DND-41 (cell line): ENCODE data around the gene WDHD1.

Source experiments
- ATAC-seq: fragments of 200-7000 bp; cut with Tn5 transposase; 3 replicates; pipeline ENCODE4 v1.9.1; 2021; ENCODE audit warnings: low read depth; ENCODE audit not compliant: insufficient read depth
- DNase-seq: peaks from one replicate; pipeline ENCODE4 v3.0.0-alpha.2; 2020
- H2AFZ ChIP-seq: 2 replicates; pipeline ENCODE4 v1.6.0; 2012; ENCODE audit warnings: low read depth, low read length
- H3K27ac ChIP-seq: 2 replicates; pipeline ENCODE4 v1.5.1; 2012; ENCODE audit warnings: low read length, inconsistent platforms
- H3K27me3 ChIP-seq: fragments of 200-600 bp; sonication (generic); 2 replicates; pipeline ENCODE4 v1.6.0; 2012; ENCODE audit warnings: low read length, mild to moderate bottlenecking, inconsistent platforms; ENCODE audit not compliant: insufficient read depth, poor library complexity
- H3K36me3 ChIP-seq: 2 replicates; pipeline ENCODE4 v1.5.1; 2012; ENCODE audit warnings: low read length, inconsistent platforms; ENCODE audit not compliant: insufficient read depth
- H3K4me1 ChIP-seq: 2 replicates; pipeline ENCODE4 v1.5.1; 2012; ENCODE audit warnings: mild to moderate bottlenecking, low read length; ENCODE audit not compliant: insufficient read depth
- H3K4me2 ChIP-seq: 2 replicates; pipeline ENCODE4 v1.6.0; 2012; ENCODE audit warnings: mild to moderate bottlenecking, moderate library complexity, low read length, inconsistent platforms; ENCODE audit not compliant: insufficient read depth
- H3K4me3 ChIP-seq, 2 experiments: fragments of 200-600 bp in 1 of 2; shearing (Covaris generic) in 1 of 2; 2 replicates each; pipeline ENCODE4 v1.5.1; 2012 to 2016; ENCODE audit warnings: inconsistent platforms in 2 of 2, low read length in 2 of 2, mild to moderate bottlenecking in 2 of 2, low read depth in 1 of 2, moderate library complexity in 1 of 2
- H3K79me2 ChIP-seq: 2 replicates; pipeline ENCODE4 v1.6.0; 2012; ENCODE audit warnings: low read length, inconsistent platforms; ENCODE audit not compliant: insufficient read depth
- H3K9ac ChIP-seq: 2 replicates; pipeline ENCODE4 v1.6.0; 2012; ENCODE audit warnings: low read depth, mild to moderate bottlenecking, inconsistent platforms, low read length, moderate library complexity
- H3K9me3 ChIP-seq: 2 replicates; pipeline ENCODE4 v1.5.1; 2012; ENCODE audit warnings: low read length, moderate library complexity, mild to moderate bottlenecking, inconsistent platforms; ENCODE audit not compliant: insufficient read depth, severe bottlenecking
- H4K20me1 ChIP-seq: 2 replicates; pipeline ENCODE4 v1.6.0; 2012; ENCODE audit warnings: low read length; ENCODE audit not compliant: insufficient read depth
- CTCF ChIP-seq: IDR thresholded peaks from 2 replicates; pipeline ENCODE4 v1.5.1; 2012; ENCODE audit warnings: borderline replicate concordance, low read length, moderate library complexity, mild to moderate bottlenecking; ENCODE audit not compliant: poor library complexity, severe bottlenecking; ENCODE audit errors: extremely low read depth
- EZH2 ChIP-seq: IDR thresholded peaks from 3 replicates; pipeline ENCODE4 v1.6.1; 2012; ENCODE audit warnings: borderline replicate concordance, low read depth, mild to moderate bottlenecking, moderate library complexity, low read length, inconsistent platforms; ENCODE audit not compliant: severe bottlenecking

The WDHD1 gene

GRCh38 chr14:54931598-54932340 lies 95.1 kb downstream of the WDHD1 start:
- H3K4me1 ChIP-seq, result no peaks in the 10 kb centered on the region
- H4K20me1 ChIP-seq, result no peaks in the 10 kb centered on the region
- no peak overlapping the region for H3K4me2 ChIP-seq
- H3K27ac ChIP-seq, result no peak overlapping the region
- H2AFZ ChIP-seq, result no peak overlapping the region
- H3K9me3 ChIP-seq, result no peaks in the 10 kb centered on the region
- DNase-seq, result no peak
- TF ChIP-seq EZH2, result no peak
- TF ChIP-seq CTCF, result no peak
- no peak for ATAC-seq
- no peak overlapping the region for H3K4me3 ChIP-seq
- H3K79me2 ChIP-seq, result no peaks in the 10 kb centered on the region
- peaks cover 3% of the 10 kb centered on the region; the same call in 1 of the 2 replicates for H3K36me3 ChIP-seq
- no peaks in the 10 kb centered on the region for H3K27me3 ChIP-seq
- H3K9ac ChIP-seq, result no peak overlapping the region

- H3K9ac ChIP-seq, result no peak overlapping the region
- H3K27me3 ChIP-seq, result no peaks in the 10 kb centered on the region
- no peak overlapping the region for H3K4me3 ChIP-seq
- TF ChIP-seq EZH2 (no peak), CTCF (no peak)
- no peak overlapping the region for H2AFZ ChIP-seq
- no peaks in the 10 kb centered on the region for H3K36me3 ChIP-seq
- H3K4me2 ChIP-seq, result no peak overlapping the region
- no peaks in the 10 kb centered on the region for H3K79me2 ChIP-seq
- DNase-seq (no peak), ATAC-seq (no peak)
- no peak overlapping the region for H3K27ac ChIP-seq
- no peaks in the 10 kb centered on the region for H4K20me1 ChIP-seq
- no peaks in the 10 kb centered on the region for H3K9me3 ChIP-seq
- no peaks in the 10 kb centered on the region for H3K4me1 ChIP-seq
Observed at GRCh38 chr14:54931101-54931500, 95.8 kb downstream of the WDHD1 start.

GRCh38 chr14:54929556-54929955 lies 97.3 kb downstream of the WDHD1 start:
- H3K27ac ChIP-seq, result no peak overlapping the region
- H3K79me2 ChIP-seq, result no peaks in the 10 kb centered on the region
- TF ChIP-seq EZH2 (no peak), CTCF (no peak)
- H3K36me3 ChIP-seq, result no peaks in the 10 kb centered on the region
- DNase-seq, result no peak
- no peak overlapping the region for H2AFZ ChIP-seq
- no peaks in the 10 kb centered on the region for H3K4me1 ChIP-seq
- no peak overlapping the region for H3K9ac ChIP-seq
- no peak overlapping the region for H3K4me3 ChIP-seq
- H3K27me3 ChIP-seq, result no peaks in the 10 kb centered on the region
- no peak overlapping the region for H3K4me2 ChIP-seq
- no peaks in the 10 kb centered on the region for H4K20me1 ChIP-seq
- ATAC-seq, result no peak
- no peaks in the 10 kb centered on the region for H3K9me3 ChIP-seq
